Left lung (tissue), 10 donors: ENCODE results near the gene SACS. TPM values are rescaled to one million over a fixed set of nuclear protein-coding genes. Genes with fewer than 3 reads are reported as not detected.
A peak's percentile ranks its signal among the peaks of the same experiment; 100 is the strongest.

Experiments used
- ATAC-seq: fragments of 200-7000 bp; cut with Tn5 transposase; one replicate; pipeline ENCODE4 v1.9.1; 2020; ENCODE audit warnings: moderate library complexity
- DNase-seq, 4 donors: peaks; one replicate each; pipeline ENCODE4 v3.0.0-alpha.2; 2013 to 2020
- H3K27ac ChIP-seq, 2 donors: fragments of 200-600 bp; sonication (generic) in 1 of 2; one replicate each; pipeline versions ENCODE4 v1.5.0 to v1.8.0; 2020 to 2021
- H3K27me3 ChIP-seq, 2 donors: fragments of 200-600 bp; sonication (generic) in 1 of 2; one replicate each; pipeline versions ENCODE4 v1.5.0 to v1.8.0; 2020 to 2021
- H3K36me3 ChIP-seq, 2 donors: fragments of 200-600 bp; sonication (generic) in 1 of 2; one replicate each; pipeline versions ENCODE4 v1.5.0 to v1.8.0; 2020 to 2021
- H3K4me1 ChIP-seq, 2 donors: fragments of 200-600 bp; one replicate each; pipeline ENCODE4 v1.8.0; 2021
- H3K4me3 ChIP-seq, 2 donors: fragments of 200-600 bp; sonication (generic) in 1 of 2; one replicate each; pipeline versions ENCODE4 v1.5.0 to v1.8.0; 2020 to 2021; ENCODE audit warnings: mild to moderate bottlenecking in 1 of 2
- H3K9me3 ChIP-seq, 2 donors: fragments of 200-600 bp; sonication (generic) in 1 of 2; one replicate each; pipeline versions ENCODE4 v1.5.0 to v1.8.0; 2020 to 2021
- intact Hi-C, 2 donors: fragments of 100-400 bp; cut with DNase I; formaldehyde crosslinking; loops; one replicate each; pipeline versions ENCODE4 v1.11.2 to v1.14.2; 2022
- polyA plus RNA-seq, 6 donors: library from polyadenylated mRNA; unstranded; fragments of 120-200 nt; gene quantifications; one replicate each; pipeline ENCODE4 v1.2.1, GENCODE V29; 2013; ENCODE audit not compliant: insufficient read length in 6 of 6
- total RNA-seq, 2 donors: library from RNA; stranded (reverse); fragmentation: NEBNext Ultra II Directional; extraction: Animal tissue kit (Norgen Biotek cat#: 25700); gene quantifications; one replicate each; pipeline ENCODE4 v1.2.1, GENCODE V29; 2021
- TF ChIP-seq, protein P1 (sequence below), 2 donors: fragments of 200-600 bp; sonication (generic) in 1 of 2; IDR thresholded peaks; one replicate each; pipeline versions ENCODE4 v1.5.0 to v1.8.0; 2021; ENCODE audit warnings: antibody characterized with exemption in 2 of 2
- donor health status: DM: no; HTN: yes; CAD: no.
- donor health status: DM: no; HTN: no; CAD: no.

SACS gene
- total and polyA plus RNA-seq, 8 donors, result 10.9 to 18.7 (median 15.9) TPM

DNA sequence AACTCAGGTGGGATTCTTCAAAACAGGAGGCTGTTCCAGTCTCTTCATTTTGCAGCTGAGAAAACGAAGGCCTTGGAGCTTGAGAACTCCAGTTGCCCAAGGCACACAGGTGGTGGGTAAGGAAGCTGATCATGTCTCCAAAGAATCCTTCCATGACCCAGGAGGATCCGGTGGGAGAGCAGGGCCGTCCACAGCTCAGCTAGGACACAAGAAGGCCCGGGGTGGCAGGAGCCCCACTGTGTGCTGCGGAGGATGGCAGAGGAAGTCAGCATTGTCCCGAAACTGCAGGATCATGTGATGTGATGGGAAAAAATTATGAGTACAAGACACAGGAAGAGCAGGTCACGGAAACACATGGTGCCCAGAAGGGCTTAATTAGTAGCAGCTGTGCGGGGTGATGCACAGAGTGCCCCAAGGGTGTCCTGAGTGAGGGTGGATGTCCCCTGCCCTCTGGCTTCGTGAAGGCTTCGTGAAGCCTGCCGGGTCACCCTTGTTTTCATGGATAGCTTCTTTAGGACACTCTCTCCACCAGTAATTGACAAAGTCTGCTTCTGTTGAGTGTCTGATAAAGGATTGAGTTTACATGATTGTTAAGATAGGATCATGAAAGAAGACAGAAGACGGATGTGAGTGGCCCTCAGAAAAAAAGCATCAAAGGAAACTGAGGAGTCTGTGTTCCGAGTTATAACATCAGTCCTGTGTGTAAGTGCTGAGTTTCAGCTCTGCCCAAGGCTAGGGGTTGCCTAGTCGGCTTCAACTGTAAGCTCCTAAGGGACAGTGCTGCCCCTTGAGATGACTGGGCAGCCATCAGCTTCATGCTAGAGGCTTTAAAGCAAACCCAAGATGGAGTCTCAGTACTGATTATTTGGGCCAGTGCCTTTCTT lies 33.8 kb upstream of the SACS start:
- no peak overlapping the region for H3K4me3 ChIP-seq
- peaks cover 3 to 16% of the 10 kb centered on the region in 2 donors for H3K4me1 ChIP-seq
- H3K9me3 ChIP-seq, result no peaks in the 10 kb centered on the region
- no peak for DNase-seq
- intact Hi-C loops, result loop anchor here in 1 of 2 donors (10.0 kb wide), 1 partner anchor 408 kb away; no protein-coding TSS in a partner anchor
- TF ChIP-seq, protein P1, sequence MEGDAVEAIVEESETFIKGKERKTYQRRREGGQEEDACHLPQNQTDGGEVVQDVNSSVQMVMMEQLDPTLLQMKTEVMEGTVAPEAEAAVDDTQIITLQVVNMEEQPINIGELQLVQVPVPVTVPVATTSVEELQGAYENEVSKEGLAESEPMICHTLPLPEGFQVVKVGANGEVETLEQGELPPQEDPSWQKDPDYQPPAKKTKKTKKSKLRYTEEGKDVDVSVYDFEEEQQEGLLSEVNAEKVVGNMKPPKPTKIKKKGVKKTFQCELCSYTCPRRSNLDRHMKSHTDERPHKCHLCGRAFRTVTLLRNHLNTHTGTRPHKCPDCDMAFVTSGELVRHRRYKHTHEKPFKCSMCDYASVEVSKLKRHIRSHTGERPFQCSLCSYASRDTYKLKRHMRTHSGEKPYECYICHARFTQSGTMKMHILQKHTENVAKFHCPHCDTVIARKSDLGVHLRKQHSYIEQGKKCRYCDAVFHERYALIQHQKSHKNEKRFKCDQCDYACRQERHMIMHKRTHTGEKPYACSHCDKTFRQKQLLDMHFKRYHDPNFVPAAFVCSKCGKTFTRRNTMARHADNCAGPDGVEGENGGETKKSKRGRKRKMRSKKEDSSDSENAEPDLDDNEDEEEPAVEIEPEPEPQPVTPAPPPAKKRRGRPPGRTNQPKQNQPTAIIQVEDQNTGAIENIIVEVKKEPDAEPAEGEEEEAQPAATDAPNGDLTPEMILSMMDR (IDR thresholded peaks at IDR 0.05), result no peak
- ATAC-seq, result no peak
- H3K27ac ChIP-seq, result peak overlapping the region in 1 of 2 donors; percentile 79
- no peaks in the 10 kb centered on the region for H3K27me3 ChIP-seq
- no peaks in the 10 kb centered on the region for H3K36me3 ChIP-seq

DNA sequence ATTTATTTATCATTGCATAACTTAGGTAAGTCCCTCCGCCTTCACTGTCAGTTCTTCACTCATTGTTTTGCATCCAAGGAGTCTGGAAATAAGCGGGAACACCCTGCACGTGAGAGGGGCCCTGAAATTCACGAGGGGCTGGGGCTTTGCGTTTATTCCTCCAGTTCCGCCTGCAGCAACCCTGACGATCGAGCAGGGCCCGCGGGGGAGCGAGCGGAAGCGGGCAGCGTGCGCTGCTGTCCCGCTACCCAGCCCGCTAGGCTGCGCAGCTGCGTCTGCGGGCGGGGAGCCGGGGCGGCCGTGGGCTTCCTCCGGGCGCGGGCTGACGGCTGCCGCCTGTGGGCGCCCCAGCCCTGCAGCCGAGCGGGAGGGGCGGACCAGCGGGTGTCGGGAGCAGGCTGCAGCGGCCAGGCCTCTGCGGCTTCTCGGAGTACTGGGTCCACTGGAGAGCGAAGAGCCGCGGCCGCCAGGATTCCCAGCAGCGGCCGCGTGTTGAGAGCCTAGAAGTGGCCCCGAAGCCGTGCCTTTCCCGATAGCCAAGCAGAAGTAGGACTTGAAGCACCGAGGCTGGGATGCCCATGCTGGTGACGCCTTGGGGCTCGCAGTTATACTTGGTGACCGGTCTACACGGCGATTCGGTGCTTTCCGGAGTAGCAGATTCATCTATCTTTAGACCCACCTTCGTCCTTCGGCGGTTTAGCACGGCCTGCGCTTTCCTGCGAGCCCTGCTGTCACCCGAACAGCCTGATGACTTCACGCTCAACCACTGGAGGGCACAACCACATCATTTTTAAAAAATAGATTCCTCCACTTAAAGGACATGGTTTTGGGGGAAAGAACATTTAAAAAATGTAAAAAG lies 32.9 kb upstream of the SACS start:
- DNase-seq, result peak; percentile 69 to 90 (median 86)

GRCh38 chr13:23463661-23464060 lies 30.2 kb upstream of the SACS start:
- Histone ChIP-seq H3K27ac (no peak overlapping the region), H3K9me3 (no peaks in the 10 kb centered on the region), H3K4me3 (no peak overlapping the region), H3K4me1 (peaks cover 3 to 25% of the 10 kb centered on the region in 2 donors), H3K36me3 (no peaks in the 10 kb centered on the region), H3K27me3 (no peaks in the 10 kb centered on the region)
- DNase-seq (no peak), ATAC-seq (no peak)
- intact Hi-C loops, result loop anchor here in 1 of 2 donors (10.0 kb wide), 1 partner anchor 411 kb away; no protein-coding TSS in a partner anchor
- TF ChIP-seq, protein P1 (IDR thresholded peaks at IDR 0.05), result no peak

More for the DNA sequence above, 32.9 kb upstream of the SACS start:
- intact Hi-C loops, result loop anchor here in 1 of 2 donors (10.0 kb wide), 1 partner anchor 408 kb away; no protein-coding TSS in a partner anchor
- Histone ChIP-seq H3K4me1 (peaks cover 3 to 16% of the 10 kb centered on the region in 2 donors), H3K4me3 (peak overlapping the region; percentile 44 to 48), H3K9me3 (no peaks in the 10 kb centered on the region), H3K36me3 (no peaks in the 10 kb centered on the region), H3K27ac (peak overlapping the region; percentile 63 to 79), H3K27me3 (no peaks in the 10 kb centered on the region)
- TF ChIP-seq, protein P1 (IDR thresholded peaks at IDR 0.05), result peak; percentile 41 to 44
- peak; percentile 96 for ATAC-seq

DNA sequence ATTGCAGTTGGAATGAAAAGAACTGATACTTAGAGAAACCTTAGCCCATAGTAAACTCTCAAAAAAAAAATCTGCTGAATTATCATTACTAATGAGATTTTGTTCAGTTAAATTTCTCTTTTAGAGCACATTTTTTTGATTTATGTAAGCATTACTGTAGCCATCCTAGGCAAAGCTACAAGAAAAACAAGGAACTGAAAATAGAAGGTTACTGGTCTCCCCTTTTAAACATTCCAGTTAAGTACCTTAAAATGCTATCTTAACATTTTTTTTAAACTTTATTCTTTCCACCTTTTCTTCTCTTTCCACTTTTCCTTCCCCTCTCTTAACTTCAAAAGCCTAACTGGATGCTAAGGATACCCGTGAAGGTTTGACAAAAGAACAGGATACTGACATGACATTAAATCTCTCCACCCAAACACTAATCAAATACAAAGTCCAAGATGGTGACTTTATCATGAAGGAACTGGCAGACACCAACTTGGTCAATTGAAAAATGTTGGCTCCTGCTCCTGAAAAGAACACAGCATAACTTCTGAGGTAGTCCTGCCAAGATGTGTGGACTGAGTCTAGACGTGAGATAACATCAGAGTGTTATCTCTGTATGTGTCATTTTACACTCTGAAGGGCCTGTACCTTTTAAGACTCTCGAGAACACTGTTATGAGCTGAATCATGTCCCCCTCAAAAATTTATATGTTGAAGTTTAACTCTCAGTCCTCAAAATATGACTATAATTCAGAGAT lies 29.5 kb upstream of the SACS start:
- DNase-seq, result no peak
- no peak overlapping the region for H3K4me3 ChIP-seq
- H3K36me3 ChIP-seq, result no peaks in the 10 kb centered on the region
- H3K27me3 ChIP-seq, result no peaks in the 10 kb centered on the region
- H3K9me3 ChIP-seq, result no peaks in the 10 kb centered on the region
- TF ChIP-seq, protein P1 (IDR thresholded peaks at IDR 0.05), result no peak
- peaks cover 3 to 25% of the 10 kb centered on the region in 2 donors for H3K4me1 ChIP-seq
- no peak for ATAC-seq
- intact Hi-C loops, result loop anchor here in 1 of 2 donors (10.0 kb wide), 1 partner anchor 412 kb away; no protein-coding TSS in a partner anchor
- no peak overlapping the region for H3K27ac ChIP-seq
